Osteoblast (primary cell): Measurements from ENCODE around the gene TNIK. TPM values are rescaled to one million over a fixed set of nuclear protein-coding genes. Genes with fewer than 3 reads are reported as not detected.

Source experiments
- DNase-seq: peaks from one replicate; pipeline ENCODE4 v3.0.0; 2011; ENCODE audit warnings: low spot score, mixed read lengths; ENCODE audit not compliant: insufficient read length; ENCODE audit errors: missing footprints
- H2AFZ ChIP-seq: 2 replicates; pipeline ENCODE4 v1.6.0; 2011; ENCODE audit warnings: mild to moderate bottlenecking, low read length
- H3K27ac ChIP-seq: 2 replicates; pipeline ENCODE4 v1.5.1; 2011; ENCODE audit warnings: mild to moderate bottlenecking, low read depth, low read length, moderate library complexity
- H3K27me3 ChIP-seq: 2 replicates; pipeline ENCODE4 v1.6.0; 2012; ENCODE audit warnings: mild to moderate bottlenecking, control low read depth, inconsistent platforms, low read length, moderate library complexity; ENCODE audit not compliant: insufficient read depth
- H3K36me3 ChIP-seq: 2 replicates; pipeline ENCODE4 v1.5.1; 2011; ENCODE audit warnings: mild to moderate bottlenecking, low read length, control low read depth, moderate library complexity; ENCODE audit not compliant: insufficient read depth
- H3K4me1 ChIP-seq: 2 replicates; pipeline ENCODE4 v1.5.1; 2011; ENCODE audit warnings: mild to moderate bottlenecking, low read length, control low read depth, moderate library complexity; ENCODE audit not compliant: insufficient read depth
- H3K4me2 ChIP-seq: 2 replicates; pipeline ENCODE4 v1.6.0; 2011; ENCODE audit warnings: mild to moderate bottlenecking, low read length; ENCODE audit not compliant: insufficient read depth
- H3K4me3 ChIP-seq: fragments of 200-600 bp; sonication (generic); 3 replicates; pipeline ENCODE4 v1.5.1; 2012; ENCODE audit warnings: mild to moderate bottlenecking, low read length, inconsistent platforms; ENCODE audit not compliant: insufficient read depth
- H3K79me2 ChIP-seq: 2 replicates; pipeline ENCODE4 v1.6.0; 2012; ENCODE audit warnings: mild to moderate bottlenecking, low read length, control low read depth, inconsistent platforms; ENCODE audit not compliant: insufficient read depth
- H3K9me3 ChIP-seq: 2 replicates; pipeline ENCODE4 v1.5.1; 2011; ENCODE audit warnings: low read depth, low read length, control low read depth
- H4K20me1 ChIP-seq: 2 replicates; pipeline ENCODE4 v1.6.0; 2012; ENCODE audit warnings: mild to moderate bottlenecking, low read length, control low read depth; ENCODE audit not compliant: insufficient read depth
- total RNA-seq: library from RNA; depleted of rRNA; stranded (reverse); fragments of >200 nt; gene quantifications from 2 replicates; pipeline ENCODE4 v1.2.3, GENCODE V29; 2012
- TF ChIP-seq, protein P1 (sequence below): IDR thresholded peaks from 2 replicates; pipeline ENCODE4 v1.5.1; 2011; ENCODE audit warnings: mild to moderate bottlenecking, low read depth, low read length, moderate library complexity; ENCODE audit errors: extremely low read depth

TNIK gene
- total RNA-seq, 1 donor = 7.6 TPM

DNA sequence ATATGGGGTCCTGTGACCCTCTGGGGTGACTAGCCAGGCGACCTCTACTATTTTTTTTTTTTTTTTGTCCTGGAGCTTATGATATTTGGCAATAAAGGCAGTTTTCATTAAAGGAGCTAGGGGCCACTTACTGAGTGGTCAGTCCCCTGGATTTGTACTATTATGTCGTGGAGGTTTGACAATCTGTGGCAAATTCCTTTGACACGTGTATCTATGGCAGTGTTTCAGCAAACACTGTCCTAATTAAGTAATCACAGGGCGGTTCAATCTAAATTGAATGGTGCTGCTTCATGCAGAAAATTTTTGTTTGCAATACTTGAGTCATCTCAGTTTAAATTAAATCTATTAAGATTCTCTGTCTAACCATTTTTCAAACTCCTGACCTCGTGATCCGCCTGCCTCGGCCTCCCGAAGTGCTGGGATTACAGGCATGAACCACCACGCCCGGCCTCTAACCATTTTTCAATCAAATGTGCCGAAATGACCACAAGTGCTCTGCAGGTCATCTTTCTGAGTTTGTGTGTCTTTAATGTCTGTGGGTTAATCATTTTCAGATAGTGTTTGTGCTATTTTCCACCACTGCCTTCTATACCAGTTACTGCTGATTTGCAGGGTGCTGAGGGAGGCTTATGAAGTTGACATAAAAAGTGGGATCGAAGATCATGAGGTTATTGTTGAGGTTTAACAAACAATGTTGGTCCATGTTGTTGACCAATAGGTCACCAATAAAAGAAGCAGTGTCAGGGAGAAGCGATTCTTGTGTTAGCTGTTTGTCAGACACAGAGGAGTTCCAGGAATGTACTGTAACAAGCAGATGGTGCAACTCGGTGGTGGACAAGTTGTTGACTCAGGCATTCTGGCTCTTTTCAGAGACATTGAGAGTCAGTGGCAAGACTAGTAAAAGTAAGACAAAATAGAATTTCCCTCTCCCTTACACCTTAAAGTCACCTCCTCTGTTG is 415.1 kb downstream of the TNIK start:
- H3K27ac ChIP-seq = no peak overlapping the region
- TF ChIP-seq, protein P1, sequence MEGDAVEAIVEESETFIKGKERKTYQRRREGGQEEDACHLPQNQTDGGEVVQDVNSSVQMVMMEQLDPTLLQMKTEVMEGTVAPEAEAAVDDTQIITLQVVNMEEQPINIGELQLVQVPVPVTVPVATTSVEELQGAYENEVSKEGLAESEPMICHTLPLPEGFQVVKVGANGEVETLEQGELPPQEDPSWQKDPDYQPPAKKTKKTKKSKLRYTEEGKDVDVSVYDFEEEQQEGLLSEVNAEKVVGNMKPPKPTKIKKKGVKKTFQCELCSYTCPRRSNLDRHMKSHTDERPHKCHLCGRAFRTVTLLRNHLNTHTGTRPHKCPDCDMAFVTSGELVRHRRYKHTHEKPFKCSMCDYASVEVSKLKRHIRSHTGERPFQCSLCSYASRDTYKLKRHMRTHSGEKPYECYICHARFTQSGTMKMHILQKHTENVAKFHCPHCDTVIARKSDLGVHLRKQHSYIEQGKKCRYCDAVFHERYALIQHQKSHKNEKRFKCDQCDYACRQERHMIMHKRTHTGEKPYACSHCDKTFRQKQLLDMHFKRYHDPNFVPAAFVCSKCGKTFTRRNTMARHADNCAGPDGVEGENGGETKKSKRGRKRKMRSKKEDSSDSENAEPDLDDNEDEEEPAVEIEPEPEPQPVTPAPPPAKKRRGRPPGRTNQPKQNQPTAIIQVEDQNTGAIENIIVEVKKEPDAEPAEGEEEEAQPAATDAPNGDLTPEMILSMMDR = no peak
- no peaks in the 10 kb centered on the region for H4K20me1 ChIP-seq
- H3K79me2 ChIP-seq = no peaks in the 10 kb centered on the region
- H3K27me3 ChIP-seq = no peaks in the 10 kb centered on the region
- peak; percentile 52 for DNase-seq
- peak overlapping the region; percentile 16 for H2AFZ ChIP-seq
- no peaks in the 10 kb centered on the region for H3K36me3 ChIP-seq
- H3K4me2 ChIP-seq = peak overlapping the region; percentile 14
- no peaks in the 10 kb centered on the region for H3K9me3 ChIP-seq
- H3K4me1 ChIP-seq = peaks cover 7% of the 10 kb centered on the region
- no peak overlapping the region for H3K4me3 ChIP-seq

DNA sequence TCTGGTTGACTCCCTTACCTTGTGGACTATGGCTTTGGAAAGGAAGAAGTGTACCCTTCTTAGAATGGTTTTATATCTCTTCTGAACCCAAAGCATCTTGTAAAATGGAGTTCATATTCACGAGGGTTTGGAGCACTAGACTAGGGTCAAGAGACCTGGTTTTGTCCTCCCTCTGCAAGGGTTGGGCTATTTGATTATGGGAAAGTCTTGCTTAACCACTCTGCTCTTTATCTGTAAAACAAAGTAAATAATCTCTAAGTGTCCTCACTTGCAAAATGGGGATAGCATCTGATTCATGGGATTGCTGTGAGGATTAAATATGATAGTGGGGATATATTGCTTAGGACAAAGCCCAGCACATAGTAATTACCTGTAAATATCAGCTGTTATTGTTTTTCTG is 415.8 kb downstream of the TNIK start:
- Histone ChIP-seq H3K79me2 (no peaks in the 10 kb centered on the region), H3K4me3 (no peak overlapping the region), H3K4me1 (peaks cover 7% of the 10 kb centered on the region), H3K27ac (no peak overlapping the region), H3K36me3 (no peaks in the 10 kb centered on the region), H3K4me2 (no peak overlapping the region), H3K9me3 (no peaks in the 10 kb centered on the region), H2AFZ (no peak overlapping the region), H3K27me3 (no peaks in the 10 kb centered on the region), H4K20me1 (no peaks in the 10 kb centered on the region)
- DNase-seq = no peak
- TF ChIP-seq, protein P1 = no peak

DNA sequence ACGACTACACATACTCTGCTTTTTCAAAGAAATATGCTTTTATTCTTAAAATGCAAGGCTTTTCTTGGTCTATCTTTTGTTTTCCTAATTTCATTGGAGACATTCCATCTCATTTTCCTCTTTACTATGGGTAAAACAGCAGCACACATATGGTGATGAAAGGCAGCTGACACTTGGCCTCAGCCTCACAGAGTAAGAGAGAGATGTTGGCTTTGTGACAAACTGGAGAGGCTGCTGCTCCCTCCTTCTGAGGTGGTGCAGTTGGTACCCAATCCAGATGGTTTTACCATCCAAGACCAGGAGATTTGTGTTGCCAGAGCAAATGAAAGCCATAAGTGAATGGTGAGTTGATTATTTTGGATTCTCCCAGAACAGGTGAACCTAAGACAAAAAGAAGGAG is 420.5 kb downstream of the TNIK start:
- Histone ChIP-seq H3K9me3 (no peaks in the 10 kb centered on the region), H3K79me2 (no peaks in the 10 kb centered on the region), H3K27ac (no peak overlapping the region), H3K4me1 (no peaks in the 10 kb centered on the region), H3K27me3 (no peaks in the 10 kb centered on the region), H3K4me2 (no peak overlapping the region), H4K20me1 (no peaks in the 10 kb centered on the region), H2AFZ (no peak overlapping the region), H3K4me3 (no peak overlapping the region), H3K36me3 (no peaks in the 10 kb centered on the region)
- no peak for DNase-seq
- TF ChIP-seq, protein P1 = no peak

DNA sequence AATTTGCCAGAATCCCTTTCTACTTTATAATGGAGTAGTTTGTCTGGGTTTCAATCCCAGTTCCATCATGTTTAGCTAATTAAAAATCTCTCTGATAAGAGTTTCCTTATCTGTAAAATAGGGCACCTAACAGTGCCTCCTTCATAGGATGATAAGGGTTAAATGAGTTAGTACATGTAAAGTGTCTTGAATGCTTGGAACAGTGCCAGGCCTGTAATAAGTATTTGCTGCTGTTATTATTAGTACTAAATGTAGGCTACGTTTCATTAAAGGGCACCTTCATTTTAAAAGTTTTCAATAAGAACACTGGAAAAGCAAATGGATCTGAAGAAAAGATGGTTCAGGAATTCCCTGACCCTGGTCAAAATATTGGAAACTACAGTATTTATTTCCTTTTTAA is 421.9 kb downstream of the TNIK start:
- DNase-seq = no peak
- Histone ChIP-seq H3K36me3 (no peaks in the 10 kb centered on the region), H3K9me3 (no peaks in the 10 kb centered on the region), H3K4me3 (no peak overlapping the region), H4K20me1 (no peaks in the 10 kb centered on the region), H3K27ac (no peak overlapping the region), H2AFZ (no peak overlapping the region), H3K79me2 (no peaks in the 10 kb centered on the region), H3K4me2 (no peak overlapping the region), H3K27me3 (no peaks in the 10 kb centered on the region), H3K4me1 (no peaks in the 10 kb centered on the region)
- TF ChIP-seq, protein P1 = no peak
